SU-DHL-6 (cell line): ENCODE data around the gene TRIM22.

ENCODE experiments used
- CTCF ChIP-seq: fragments of 200-600 bp; sonication (generic); IDR thresholded peaks from one replicate; pipeline ENCODE4 v1.5.1; 2017; ENCODE audit warnings: antibody characterized with exemption, mild to moderate bottlenecking, low read length, moderate library complexity; ENCODE audit not compliant: insufficient read depth, poor library complexity, severe bottlenecking
- EZH2phosphoT487 ChIP-seq: fragments of 200-600 bp; sonication (generic), shearing (Covaris generic); conservative IDR thresholded peaks from 2 replicates; pipeline ENCODE4 v1.6.1; 2018; ENCODE audit warnings: mild to moderate bottlenecking, antibody characterized with exemption, low read length, moderate library complexity, mixed read lengths

- TF ChIP-seq CTCF, result no peak
- TF ChIP-seq EZH2phosphoT487, result no peak
Measured at GRCh38 chr11:5696210-5696609, 6.6 kb downstream of the TRIM22 start.
